IPS DF 4.7 (cell line): ENCODE measurements around the gene HTR2B.
"Not testable (repeated sequence)": the region's sequence is repeated elsewhere in the genome, so short reads cannot be mapped to it uniquely, and the experiment has no call there.

Experiments
- DNase-seq: peaks from one replicate; pipeline ENCODE4 v3.0.0-alpha.2; 2013; ENCODE audit warnings: low spot score; ENCODE audit errors: extremely low read depth

HTR2B gene

GRCh38 chr2:231133365-231134099, 8.7 kb upstream of the HTR2B start:
- DNase-seq: no peak

- no peak for DNase-seq
Measured at GRCh38 chr2:231132129-231132528, 7.3 kb upstream of the HTR2B start.

- DNase-seq: no peak
Measured at GRCh38 chr2:231130336-231131056, 5.7 kb upstream of the HTR2B start.

GRCh38 chr2:231129216-231129615, 4.4 kb upstream of the HTR2B start:
- no peak for DNase-seq

- no peak for DNase-seq
Measured at GRCh38 chr2:231128541-231128940, 3.7 kb upstream of the HTR2B start.

GRCh38 chr2:231127936-231128335, 3.1 kb upstream of the HTR2B start:
- DNase-seq: no peak

- no peak for DNase-seq
Measured at GRCh38 chr2:231127480-231127879, 2.6 kb upstream of the HTR2B start.

GRCh38 chr2:231126123-231126522, 1.3 kb upstream of the HTR2B start:
- no peak for DNase-seq

- DNase-seq: no peak
Measured at GRCh38 chr2:231123362-231123898, 1.4 kb downstream of the HTR2B start.

- no peak for DNase-seq
Measured at GRCh38 chr2:231118614-231118942, 6.3 kb downstream of the HTR2B start.

- no peak for DNase-seq
Measured at GRCh38 chr2:231117922-231118613, 6.8 kb downstream of the HTR2B start.

- no peak for DNase-seq
Measured at GRCh38 chr2:231117148-231117547, 7.7 kb downstream of the HTR2B start.

- no peak for DNase-seq
Measured at GRCh38 chr2:231115651-231116050, 9.2 kb downstream of the HTR2B start.

- DNase-seq: no peak
Measured at GRCh38 chr2:231113489-231113888, 11.4 kb downstream of the HTR2B start.

GRCh38 chr2:231111987-231112386, 12.9 kb downstream of the HTR2B start:
- no peak for DNase-seq

- no peak for DNase-seq
Measured at GRCh38 chr2:231110551-231110950, 14.3 kb downstream of the HTR2B start.

GRCh38 chr2:231104115-231104713, 20.6 kb downstream of the HTR2B start:
- peak; percentile 46 for DNase-seq

- no peak for DNase-seq
Measured at GRCh38 chr2:231102772-231103171, 22.1 kb downstream of the HTR2B start.

GRCh38 chr2:231100990-231101389, 23.9 kb downstream of the HTR2B start:
- no peak for DNase-seq

GRCh38 chr2:231100321-231100720, 24.5 kb downstream of the HTR2B start:
- DNase-seq: not testable (repeated sequence)

GRCh38 chr2:231099918-231100317, 24.9 kb downstream of the HTR2B start:
- DNase-seq: no peak
